ENCODE data around the gene FOLH1.
"Not testable (repeated sequence)": the region's sequence is repeated elsewhere in the genome, so short reads cannot be mapped to it uniquely, and the experiment has no call there.

- not testable (repeated sequence) for TF ChIP-seq CTCF (conservative IDR thresholded peaks at IDR 0.05); EZH2 (IDR thresholded peaks at IDR 0.05; ENCODE audit: low read depth)
These were observed 1.4 kb downstream of the FOLH1 start for GRCh38 chr11:49206999-49207398.
